PC-3 (cell line): ENCODE results near the gene PARN.

Source experiments
- CTCF ChIP-seq: fragments of 300-600 bp; sonication (generic); conservative IDR thresholded peaks from 2 replicates; pipeline ENCODE4 v1.5.1; 2017; ENCODE audit warnings: antibody characterized with exemption, low read depth, mild to moderate bottlenecking, low read length
- EZH2 ChIP-seq: fragments of 300-600 bp; sonication (generic); IDR thresholded peaks from one replicate; pipeline ENCODE4 v1.6.1; 2017; ENCODE audit warnings: antibody characterized with exemption, mild to moderate bottlenecking, low read length; ENCODE audit not compliant: unreplicated experiment

- TF ChIP-seq CTCF (no peak), EZH2 (no peak)
Observed at GRCh38 chr16:14502932-14503741, 126.9 kb downstream of the PARN start.
